K562 (cell line): ENCODE data around the gene GABBR1. TPM values are rescaled to one million over a fixed set of nuclear protein-coding genes. Genes with fewer than 3 reads are reported as not detected.
A peak's percentile ranks its signal among the peaks of the same experiment; 100 is the strongest.

Experiments used
- CXXC5 ChIP-seq: fragments of 250-450 bp; sonication (Bioruptor Pico); IDR thresholded peaks from 2 replicates; pipeline ENCODE4 v1.8.0; 2022; ENCODE audit warnings: inconsistent platforms, mild to moderate bottlenecking, moderate library complexity
- L3MBTL2 ChIP-seq: fragments of 450-650 bp; IDR thresholded peaks from 2 replicates; pipeline ENCODE4 v1.6.1; 2016; ENCODE audit warnings: mild to moderate bottlenecking, moderate library complexity
- LEF1 ChIP-seq: fragments of 450-650 bp; IDR thresholded peaks from 2 replicates; pipeline ENCODE4 v1.6.1; 2016; ENCODE audit warnings: mild to moderate bottlenecking
- MAFF ChIP-seq: IDR thresholded peaks from 2 replicates; pipeline ENCODE4 v1.6.1; 2012; ENCODE audit warnings: low read length, improper control_type of control experiment
- POU5F1 ChIP-seq: fragments of 150-350 bp; IDR thresholded peaks from 2 replicates; pipeline ENCODE4 v1.6.1; 2014; ENCODE audit warnings: borderline replicate concordance, low read length, low read depth, mild to moderate bottlenecking; ENCODE audit not compliant: partially characterized antibody
- RCOR1 ChIP-seq, 2 experiments: IDR thresholded peaks; 2 replicates each; pipeline ENCODE4 v1.6.1; 2012; ENCODE audit warnings: low read depth in 2 of 2, low read length in 2 of 2, borderline replicate concordance in 1 of 2, improper control_type of control experiment in 1 of 2
- SMAD3 ChIP-seq: fragments of 450-650 bp; formaldehyde crosslinking; conservative IDR thresholded peaks from 2 replicates; pipeline ENCODE4 v1.4.0; 2020; ENCODE audit warnings: mild to moderate bottlenecking
- TEAD1 ChIP-seq, 2 experiments: fragments of 450-650 bp in 1 of 2; sonication (generic) in 1 of 2; formaldehyde crosslinking; IDR thresholded peaks; 2 replicates each; pipeline versions ENCODE4 v1.4.0 to v1.8.0; 2020 to 2022; ENCODE audit warnings: mild to moderate bottlenecking in 2 of 2, missing genetic modification reagents in 1 of 2
- TSHZ1 ChIP-seq: fragments of 250-450 bp; sonication (Bioruptor Pico); IDR thresholded peaks from 2 replicates; pipeline ENCODE4 v1.4.0; 2020; ENCODE audit warnings: mild to moderate bottlenecking, moderate library complexity
- ZNF184 ChIP-seq: sonication (generic); formaldehyde crosslinking; IDR thresholded peaks from 2 replicates; pipeline ENCODE4 v1.5.0; 2020; ENCODE audit warnings: missing genetic modification reagents
- ZNF224 ChIP-seq: sonication (generic); formaldehyde crosslinking; IDR thresholded peaks from 2 replicates; pipeline ENCODE4 v1.8.0; 2022; ENCODE audit warnings: mild to moderate bottlenecking, missing genetic modification reagents
- ZNF239 ChIP-seq: fragments of 250-450 bp; sonication (Bioruptor Pico); IDR thresholded peaks from 2 replicates; pipeline ENCODE4 v1.4.0; 2020; ENCODE audit warnings: mild to moderate bottlenecking
- ZNF41 ChIP-seq: fragments of 250-450 bp; sonication (Bioruptor Pico); conservative IDR thresholded peaks from 2 replicates; pipeline ENCODE4 v1.4.0; 2020; ENCODE audit warnings: mild to moderate bottlenecking
- ZNF699 ChIP-seq: fragments of 250-450 bp; sonication (Bioruptor Pico); IDR thresholded peaks from 2 replicates; pipeline ENCODE4 v1.8.0; 2021; ENCODE audit warnings: mild to moderate bottlenecking, moderate library complexity; ENCODE audit not compliant: insufficient replicate concordance
- polyA plus RNA-seq, 8 experiments: library from polyadenylated mRNA; depleted of rRNA in 4 of 8; stranded (reverse) in 5 of 8; unstranded in 3 of 8; fragments of >200 nt; fragmentation: Nextera tagmentation in 2 of 8; fragmentation: Illumina TruSeq in 1 of 8; extraction: Ambion mirVana in 2 of 8; extraction: Trizol in 1 of 8; gene quantifications; 2 replicates each; pipeline versions ENCODE4 v1.2.1 to v1.2.3, GENCODE V29; 2011 to 2014; ENCODE audit warnings: inconsistent platforms in 1 of 8, missing spikeins in 1 of 8
- total RNA-seq, 7 experiments: library from RNA; depleted of rRNA in 6 of 7; stranded (reverse); fragments of >200 nt in 6 of 7; fragmentation: Illumina TruSeq in 2 of 7; extraction: Trizol in 2 of 7; gene quantifications; 2 replicates each; pipeline versions ENCODE4 v1.2.1 to v1.2.3, GENCODE V29; 2011 to 2021; ENCODE audit warnings: low replicate concordance in 1 of 7
- TF ChIP-seq, protein P1 (sequence below): fragments of 250-450 bp; sonication (Bioruptor Pico); IDR thresholded peaks from 2 replicates; pipeline ENCODE4 v1.5.0; 2021; ENCODE audit warnings: mild to moderate bottlenecking, moderate library complexity
- TF ChIP-seq, protein P2 (sequence below): fragments of 450-650 bp; formaldehyde crosslinking; IDR thresholded peaks from 2 replicates; pipeline ENCODE4 v1.4.0; 2022; ENCODE audit warnings: missing genetic modification characterization
- TF ChIP-seq, protein P3 (sequence below): fragments of 450-650 bp; formaldehyde crosslinking; IDR thresholded peaks from 2 replicates; pipeline ENCODE4 v1.4.0; 2020; ENCODE audit warnings: mild to moderate bottlenecking, moderate library complexity

The GABBR1 gene
- total and polyA plus RNA-seq, 9 of the 15 experiments (the other 6 are each of a cell fraction or from before 2014, with no cell fraction given), result 2.2 to 48.3 (median 20.8) TPM

- TF ChIP-seq, protein P1, sequence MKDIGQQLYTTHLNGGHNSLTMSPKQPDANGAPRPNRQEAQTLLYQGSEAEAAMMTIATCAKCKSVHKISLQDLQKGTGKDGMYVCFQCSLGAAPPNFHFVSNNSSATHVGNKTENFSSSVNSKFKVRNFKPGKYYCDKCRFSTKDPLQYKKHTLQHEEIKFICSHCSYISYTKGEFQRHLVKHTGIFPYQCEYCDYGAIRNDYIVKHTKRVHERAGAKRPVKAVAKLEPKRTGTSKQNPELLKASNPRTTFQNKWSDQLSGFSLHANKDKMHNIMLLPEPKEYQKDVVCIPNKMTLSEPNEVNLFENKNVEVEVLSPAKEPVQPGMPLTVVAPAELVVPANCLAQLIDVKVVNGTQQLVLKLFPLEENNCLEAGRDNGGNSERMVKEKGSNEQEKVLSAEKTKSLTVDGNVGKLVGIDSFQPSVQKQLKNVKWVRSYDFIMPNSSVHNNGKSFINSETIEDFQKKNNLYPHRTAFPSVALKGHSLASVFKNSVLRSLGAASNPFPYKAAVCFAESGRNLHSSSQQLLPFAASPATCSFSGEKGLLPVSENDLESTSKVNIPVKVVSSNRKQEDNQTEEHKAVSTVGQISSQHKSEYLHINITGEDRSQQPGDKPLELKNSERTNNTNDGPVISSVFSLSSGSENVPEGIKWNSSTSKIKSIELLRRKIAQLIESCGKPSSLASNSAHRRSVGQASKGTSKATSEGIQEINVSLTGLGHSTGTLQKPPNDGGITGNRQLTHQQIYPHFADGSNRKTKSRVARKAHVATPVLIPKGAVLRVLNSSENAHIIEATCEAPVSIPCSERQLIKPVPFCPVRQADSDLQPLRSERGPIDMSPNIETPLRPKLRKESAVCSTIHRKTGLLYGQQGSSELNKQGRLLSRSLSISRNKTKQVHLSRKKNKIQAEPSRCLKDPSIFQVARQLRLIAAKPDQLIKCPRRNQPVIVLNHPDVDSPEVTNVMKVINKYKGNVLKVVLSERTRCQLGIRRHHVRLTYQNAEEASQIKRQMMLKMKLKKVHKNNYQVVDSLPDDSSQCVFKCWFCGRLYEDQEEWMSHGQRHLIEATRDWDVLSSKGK, result no peak
- TF ChIP-seq CXXC5 (CRISPR knock-in tag), result peak; percentile 78
- no peak for TF ChIP-seq ZNF239 (CRISPR knock-in tag)
- TF ChIP-seq MAFF, result no peak
- TF ChIP-seq RCOR1 (IDR thresholded peaks at IDR 0.05; ENCODE audit: borderline replicate concordance in 1 of 2, low read depth in 2 of 2, low read length in 2 of 2), result peak; percentile 6 to 68; a peak in 2 of 4 replicates
- no peak for TF ChIP-seq ZNF41 (CRISPR knock-in tag)
- TF ChIP-seq TSHZ1 (CRISPR knock-in tag), result no peak
- TF ChIP-seq ZNF224 (CRISPR knock-in tag), result no peak
- TF ChIP-seq POU5F1, result no peak
- no peak for TF ChIP-seq LEF1
- no peak for TF ChIP-seq TEAD1 (CRISPR knock-in tag; IDR thresholded peaks at IDR 0.05)
- TF ChIP-seq ZNF184 (CRISPR knock-in tag), result no peak
- peak; percentile 52; the same call in 1 of the 2 replicates for TF ChIP-seq L3MBTL2
- TF ChIP-seq, protein P2, sequence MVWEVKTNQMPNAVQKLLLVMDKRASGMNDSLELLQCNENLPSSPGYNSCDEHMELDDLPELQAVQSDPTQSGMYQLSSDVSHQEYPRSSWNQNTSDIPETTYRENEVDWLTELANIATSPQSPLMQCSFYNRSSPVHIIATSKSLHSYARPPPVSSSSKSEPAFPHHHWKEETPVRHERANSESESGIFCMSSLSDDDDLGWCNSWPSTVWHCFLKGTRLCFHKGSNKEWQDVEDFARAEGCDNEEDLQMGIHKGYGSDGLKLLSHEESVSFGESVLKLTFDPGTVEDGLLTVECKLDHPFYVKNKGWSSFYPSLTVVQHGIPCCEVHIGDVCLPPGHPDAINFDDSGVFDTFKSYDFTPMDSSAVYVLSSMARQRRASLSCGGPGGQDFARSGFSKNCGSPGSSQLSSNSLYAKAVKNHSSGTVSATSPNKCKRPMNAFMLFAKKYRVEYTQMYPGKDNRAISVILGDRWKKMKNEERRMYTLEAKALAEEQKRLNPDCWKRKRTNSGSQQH (CRISPR knock-in tag), result no peak
- TF ChIP-seq, protein P3, sequence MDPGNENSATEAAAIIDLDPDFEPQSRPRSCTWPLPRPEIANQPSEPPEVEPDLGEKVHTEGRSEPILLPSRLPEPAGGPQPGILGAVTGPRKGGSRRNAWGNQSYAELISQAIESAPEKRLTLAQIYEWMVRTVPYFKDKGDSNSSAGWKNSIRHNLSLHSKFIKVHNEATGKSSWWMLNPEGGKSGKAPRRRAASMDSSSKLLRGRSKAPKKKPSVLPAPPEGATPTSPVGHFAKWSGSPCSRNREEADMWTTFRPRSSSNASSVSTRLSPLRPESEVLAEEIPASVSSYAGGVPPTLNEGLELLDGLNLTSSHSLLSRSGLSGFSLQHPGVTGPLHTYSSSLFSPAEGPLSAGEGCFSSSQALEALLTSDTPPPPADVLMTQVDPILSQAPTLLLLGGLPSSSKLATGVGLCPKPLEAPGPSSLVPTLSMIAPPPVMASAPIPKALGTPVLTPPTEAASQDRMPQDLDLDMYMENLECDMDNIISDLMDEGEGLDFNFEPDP, result 0 out of 2 replicates have a peak, but pooled peaks have one; percentile 19
- no peak for TF ChIP-seq SMAD3 (CRISPR knock-in tag)
- TF ChIP-seq ZNF699, result no peak
These were observed 17.0 kb upstream of the GABBR1 start (continued) for GRCh38 chr6:29649701-29650673.
